WTC11 (cell line): ENCODE data around the gene RAB3A. TPM values are rescaled to one million over a fixed set of nuclear protein-coding genes. Genes with fewer than 3 reads are reported as not detected.

Experiments
- ATAC-seq: fragments of 200-7000 bp; cut with Tn5 transposase; 2 replicates; pipeline ENCODE4 v1.10.0; 2021; ENCODE audit warnings: mild to moderate bottlenecking, moderate library complexity
- CTCF ChIA-PET: fragments of 300-600 bp; sonication (Branson Sonifier 250); formaldehyde crosslinking; loops from one replicate; lab custom pipeline; 2021; ENCODE audit warnings: antibody characterized with exemption; lab: Charles Lee
- POLR2A ChIA-PET: fragments of 350-600 bp; sonication (Branson Sonifier 250); formaldehyde crosslinking; loops from one replicate; lab custom pipeline; 2021; ENCODE audit warnings: antibody characterized with exemption; lab: Charles Lee
- DNase-seq: peaks from one replicate; pipeline ENCODE4 v3.0.0; 2021; ENCODE audit warnings: low spot score
- H3K27ac Mint-ChIP-seq: 2 replicates; pipeline ENCODE4 v1.8.0; 2021; ENCODE audit warnings: mixed read lengths
- H3K27me3 Mint-ChIP-seq: 2 replicates; pipeline ENCODE4 v1.8.0; 2021; ENCODE audit warnings: low read depth, mild to moderate bottlenecking, moderate library complexity, mixed read lengths
- H3K36me3 Mint-ChIP-seq: 2 replicates; pipeline ENCODE4 v1.8.0; 2021; ENCODE audit warnings: mixed read lengths
- H3K4me1 Mint-ChIP-seq: 2 replicates; pipeline ENCODE4 v1.8.0; 2022; ENCODE audit warnings: mixed read lengths
- H3K4me3 Mint-ChIP-seq: 2 replicates; pipeline ENCODE4 v1.8.0; 2021; ENCODE audit warnings: mild to moderate bottlenecking, moderate library complexity, mixed read lengths
- H3K9me3 Mint-ChIP-seq: 2 replicates; pipeline ENCODE4 v1.8.0; 2021; ENCODE audit warnings: mixed read lengths
- ELF4 ChIP-seq: sonication (generic); formaldehyde crosslinking; IDR thresholded peaks from 2 replicates; pipeline ENCODE4 v1.8.1; 2022; ENCODE audit warnings: low read depth, mild to moderate bottlenecking, moderate library complexity, missing genetic modification reagents
- EMX1 ChIP-seq: fragments of 250-450 bp; sonication (Bioruptor Pico); IDR thresholded peaks from 2 replicates; pipeline ENCODE4 v1.8.0; 2021; ENCODE audit warnings: mild to moderate bottlenecking
- ETV6 ChIP-seq: sonication (generic); formaldehyde crosslinking; IDR thresholded peaks from 2 replicates; pipeline ENCODE4 v1.8.1; 2022; ENCODE audit warnings: mild to moderate bottlenecking, missing genetic modification reagents
- MXD4 ChIP-seq: fragments of 250-450 bp; sonication (Bioruptor Pico); IDR thresholded peaks from 2 replicates; pipeline ENCODE4 v1.8.0; 2021; ENCODE audit warnings: mild to moderate bottlenecking, moderate library complexity, borderline replicate concordance
- RORB ChIP-seq: fragments of 250-450 bp; sonication (Bioruptor Pico); IDR thresholded peaks from 2 replicates; pipeline ENCODE4 v1.9.0; 2021; ENCODE audit warnings: mild to moderate bottlenecking
- ZNF219 ChIP-seq: sonication (generic); formaldehyde crosslinking; IDR thresholded peaks from 2 replicates; pipeline ENCODE4 v1.8.0; 2023; ENCODE audit warnings: missing genetic modification reagents, mild to moderate bottlenecking, borderline replicate concordance
- total RNA-seq: library from RNA; stranded (reverse); gene quantifications from 3 replicates; pipeline ENCODE4 v1.2.3, GENCODE V29; 2021
- TF ChIP-seq, protein P1 (sequence below): fragments of 250-450 bp; sonication (Bioruptor Pico); IDR thresholded peaks from 2 replicates; pipeline ENCODE4 v1.8.0; 2021; ENCODE audit warnings: mild to moderate bottlenecking
- TF ChIP-seq, protein P2 (sequence below): sonication (generic); formaldehyde crosslinking; IDR thresholded peaks from 2 replicates; pipeline ENCODE4 v1.8.0; 2022; ENCODE audit warnings: mild to moderate bottlenecking, missing genetic modification reagents
- TF ChIP-seq, protein P3 (sequence below): fragments of 250-450 bp; sonication (Bioruptor Pico); IDR thresholded peaks from 2 replicates; pipeline ENCODE4 v1.9.0; 2021; ENCODE audit warnings: moderate library complexity, mild to moderate bottlenecking, inconsistent platforms, borderline replicate concordance
- TF ChIP-seq, protein P4 (sequence below): sonication (generic); formaldehyde crosslinking; IDR thresholded peaks from 2 replicates; pipeline ENCODE4 v1.8.1; 2022; ENCODE audit warnings: low read depth, mild to moderate bottlenecking, moderate library complexity, missing genetic modification reagents, borderline replicate concordance
- TF ChIP-seq, protein P5 (sequence below): fragments of 250-450 bp; sonication (Bioruptor Pico); IDR thresholded peaks from 2 replicates; pipeline ENCODE4 v1.9.0; 2021; ENCODE audit warnings: mild to moderate bottlenecking
- TF ChIP-seq, protein P6 (sequence below): sonication (generic); formaldehyde crosslinking; IDR thresholded peaks from 2 replicates; pipeline ENCODE4 v1.8.0; 2022; ENCODE audit warnings: mild to moderate bottlenecking, missing genetic modification reagents
- TF ChIP-seq, protein P7 (sequence below): fragments of 250-450 bp; sonication (Bioruptor Pico); conservative IDR thresholded peaks from 2 replicates; pipeline ENCODE4 v1.9.0; 2021; ENCODE audit warnings: mild to moderate bottlenecking

The RAB3A gene
- total RNA-seq, 1 experiment from 2014 or later: 12.2 TPM

DNA sequence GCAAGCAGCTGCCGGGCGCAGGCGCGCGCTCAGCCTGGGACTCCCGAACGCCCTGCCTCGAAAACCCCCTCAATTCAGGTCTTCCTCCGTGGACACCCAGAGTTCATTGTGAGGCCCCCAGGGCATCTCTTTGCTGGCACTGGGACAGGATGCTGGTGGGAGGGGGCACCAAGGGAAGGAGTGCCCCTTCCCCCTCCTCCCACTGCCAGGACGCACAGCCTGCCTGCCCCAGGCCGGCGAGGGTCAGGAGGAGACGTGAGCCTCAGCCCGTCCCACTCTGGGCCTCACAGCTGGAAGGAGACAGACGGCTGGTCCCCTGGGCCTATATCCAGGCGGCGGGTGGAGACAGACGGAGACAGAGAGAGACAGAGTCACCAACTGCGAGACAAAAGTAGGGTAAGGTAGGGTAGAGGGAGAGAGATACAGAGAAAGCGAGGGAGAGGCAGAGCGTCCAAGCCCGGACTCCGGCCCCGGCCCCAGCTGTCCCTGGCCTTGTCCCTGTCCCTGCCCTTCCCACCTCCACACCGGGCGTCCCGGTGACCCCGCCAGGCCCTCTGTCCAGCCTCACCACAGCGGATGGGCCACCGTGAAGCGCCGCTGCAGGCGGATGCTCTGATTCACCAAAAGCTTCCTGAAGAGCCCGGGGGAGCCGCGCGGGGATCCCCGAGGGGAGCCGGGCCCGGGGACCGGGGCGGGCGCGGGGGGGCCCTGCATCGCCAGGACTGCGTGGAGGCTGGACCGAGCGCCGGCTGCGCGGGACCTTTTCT, 22.0 kb upstream of the RAB3A start, which contains the start of gene PDE4C:
PDE4C (minus strand) TSS at position 737 of the 767 bp plus-strand sequence; CDS start at position 714, 23 bp downstream.
- TF ChIP-seq, protein P1, sequence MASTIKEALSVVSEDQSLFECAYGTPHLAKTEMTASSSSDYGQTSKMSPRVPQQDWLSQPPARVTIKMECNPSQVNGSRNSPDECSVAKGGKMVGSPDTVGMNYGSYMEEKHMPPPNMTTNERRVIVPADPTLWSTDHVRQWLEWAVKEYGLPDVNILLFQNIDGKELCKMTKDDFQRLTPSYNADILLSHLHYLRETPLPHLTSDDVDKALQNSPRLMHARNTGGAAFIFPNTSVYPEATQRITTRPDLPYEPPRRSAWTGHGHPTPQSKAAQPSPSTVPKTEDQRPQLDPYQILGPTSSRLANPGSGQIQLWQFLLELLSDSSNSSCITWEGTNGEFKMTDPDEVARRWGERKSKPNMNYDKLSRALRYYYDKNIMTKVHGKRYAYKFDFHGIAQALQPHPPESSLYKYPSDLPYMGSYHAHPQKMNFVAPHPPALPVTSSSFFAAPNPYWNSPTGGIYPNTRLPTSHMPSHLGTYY (CRISPR knock-in tag): no peak
- TF ChIP-seq MXD4 (no peak), ELF4 (CRISPR knock-in tag) (no peak), RORB (CRISPR knock-in tag) (no peak), ZNF219 (CRISPR knock-in tag) (no peak), EMX1 (CRISPR knock-in tag) (no peak), ETV6 (CRISPR knock-in tag) (no peak)
- TF ChIP-seq, protein P2, sequence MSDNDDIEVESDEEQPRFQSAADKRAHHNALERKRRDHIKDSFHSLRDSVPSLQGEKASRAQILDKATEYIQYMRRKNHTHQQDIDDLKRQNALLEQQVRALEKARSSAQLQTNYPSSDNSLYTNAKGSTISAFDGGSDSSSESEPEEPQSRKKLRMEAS (CRISPR knock-in tag): no peak
- TF ChIP-seq, protein P3, sequence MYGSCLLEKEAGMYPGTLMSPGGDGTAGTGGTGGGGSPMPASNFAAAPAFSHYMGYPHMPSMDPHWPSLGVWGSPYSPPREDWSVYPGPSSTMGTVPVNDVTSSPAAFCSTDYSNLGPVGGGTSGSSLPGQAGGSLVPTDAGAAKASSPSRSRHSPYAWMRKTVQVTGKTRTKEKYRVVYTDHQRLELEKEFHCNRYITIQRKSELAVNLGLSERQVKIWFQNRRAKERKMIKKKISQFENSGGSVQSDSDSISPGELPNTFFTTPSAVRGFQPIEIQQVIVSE: no peak
- TF ChIP-seq, protein P4, sequence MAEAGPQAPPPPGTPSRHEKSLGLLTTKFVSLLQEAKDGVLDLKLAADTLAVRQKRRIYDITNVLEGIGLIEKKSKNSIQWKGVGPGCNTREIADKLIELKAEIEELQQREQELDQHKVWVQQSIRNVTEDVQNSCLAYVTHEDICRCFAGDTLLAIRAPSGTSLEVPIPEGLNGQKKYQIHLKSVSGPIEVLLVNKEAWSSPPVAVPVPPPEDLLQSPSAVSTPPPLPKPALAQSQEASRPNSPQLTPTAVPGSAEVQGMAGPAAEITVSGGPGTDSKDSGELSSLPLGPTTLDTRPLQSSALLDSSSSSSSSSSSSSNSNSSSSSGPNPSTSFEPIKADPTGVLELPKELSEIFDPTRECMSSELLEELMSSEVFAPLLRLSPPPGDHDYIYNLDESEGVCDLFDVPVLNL (CRISPR knock-in tag): no peak
- TF ChIP-seq, protein P5, sequence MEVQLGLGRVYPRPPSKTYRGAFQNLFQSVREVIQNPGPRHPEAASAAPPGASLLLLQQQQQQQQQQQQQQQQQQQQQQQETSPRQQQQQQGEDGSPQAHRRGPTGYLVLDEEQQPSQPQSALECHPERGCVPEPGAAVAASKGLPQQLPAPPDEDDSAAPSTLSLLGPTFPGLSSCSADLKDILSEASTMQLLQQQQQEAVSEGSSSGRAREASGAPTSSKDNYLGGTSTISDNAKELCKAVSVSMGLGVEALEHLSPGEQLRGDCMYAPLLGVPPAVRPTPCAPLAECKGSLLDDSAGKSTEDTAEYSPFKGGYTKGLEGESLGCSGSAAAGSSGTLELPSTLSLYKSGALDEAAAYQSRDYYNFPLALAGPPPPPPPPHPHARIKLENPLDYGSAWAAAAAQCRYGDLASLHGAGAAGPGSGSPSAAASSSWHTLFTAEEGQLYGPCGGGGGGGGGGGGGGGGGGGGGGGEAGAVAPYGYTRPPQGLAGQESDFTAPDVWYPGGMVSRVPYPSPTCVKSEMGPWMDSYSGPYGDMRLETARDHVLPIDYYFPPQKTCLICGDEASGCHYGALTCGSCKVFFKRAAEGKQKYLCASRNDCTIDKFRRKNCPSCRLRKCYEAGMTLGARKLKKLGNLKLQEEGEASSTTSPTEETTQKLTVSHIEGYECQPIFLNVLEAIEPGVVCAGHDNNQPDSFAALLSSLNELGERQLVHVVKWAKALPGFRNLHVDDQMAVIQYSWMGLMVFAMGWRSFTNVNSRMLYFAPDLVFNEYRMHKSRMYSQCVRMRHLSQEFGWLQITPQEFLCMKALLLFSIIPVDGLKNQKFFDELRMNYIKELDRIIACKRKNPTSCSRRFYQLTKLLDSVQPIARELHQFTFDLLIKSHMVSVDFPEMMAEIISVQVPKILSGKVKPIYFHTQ (CRISPR knock-in tag): no peak
- TF ChIP-seq, protein P6, sequence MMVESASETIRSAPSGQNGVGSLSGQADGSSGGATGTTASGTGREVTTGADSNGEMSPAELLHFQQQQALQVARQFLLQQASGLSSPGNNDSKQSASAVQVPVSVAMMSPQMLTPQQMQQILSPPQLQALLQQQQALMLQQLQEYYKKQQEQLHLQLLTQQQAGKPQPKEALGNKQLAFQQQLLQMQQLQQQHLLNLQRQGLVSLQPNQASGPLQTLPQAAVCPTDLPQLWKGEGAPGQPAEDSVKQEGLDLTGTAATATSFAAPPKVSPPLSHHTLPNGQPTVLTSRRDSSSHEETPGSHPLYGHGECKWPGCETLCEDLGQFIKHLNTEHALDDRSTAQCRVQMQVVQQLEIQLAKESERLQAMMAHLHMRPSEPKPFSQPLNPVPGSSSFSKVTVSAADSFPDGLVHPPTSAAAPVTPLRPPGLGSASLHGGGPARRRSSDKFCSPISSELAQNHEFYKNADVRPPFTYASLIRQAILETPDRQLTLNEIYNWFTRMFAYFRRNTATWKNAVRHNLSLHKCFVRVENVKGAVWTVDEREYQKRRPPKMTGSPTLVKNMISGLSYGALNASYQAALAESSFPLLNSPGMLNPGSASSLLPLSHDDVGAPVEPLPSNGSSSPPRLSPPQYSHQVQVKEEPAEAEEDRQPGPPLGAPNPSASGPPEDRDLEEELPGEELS (CRISPR knock-in tag): no peak
- TF ChIP-seq, protein P7, sequence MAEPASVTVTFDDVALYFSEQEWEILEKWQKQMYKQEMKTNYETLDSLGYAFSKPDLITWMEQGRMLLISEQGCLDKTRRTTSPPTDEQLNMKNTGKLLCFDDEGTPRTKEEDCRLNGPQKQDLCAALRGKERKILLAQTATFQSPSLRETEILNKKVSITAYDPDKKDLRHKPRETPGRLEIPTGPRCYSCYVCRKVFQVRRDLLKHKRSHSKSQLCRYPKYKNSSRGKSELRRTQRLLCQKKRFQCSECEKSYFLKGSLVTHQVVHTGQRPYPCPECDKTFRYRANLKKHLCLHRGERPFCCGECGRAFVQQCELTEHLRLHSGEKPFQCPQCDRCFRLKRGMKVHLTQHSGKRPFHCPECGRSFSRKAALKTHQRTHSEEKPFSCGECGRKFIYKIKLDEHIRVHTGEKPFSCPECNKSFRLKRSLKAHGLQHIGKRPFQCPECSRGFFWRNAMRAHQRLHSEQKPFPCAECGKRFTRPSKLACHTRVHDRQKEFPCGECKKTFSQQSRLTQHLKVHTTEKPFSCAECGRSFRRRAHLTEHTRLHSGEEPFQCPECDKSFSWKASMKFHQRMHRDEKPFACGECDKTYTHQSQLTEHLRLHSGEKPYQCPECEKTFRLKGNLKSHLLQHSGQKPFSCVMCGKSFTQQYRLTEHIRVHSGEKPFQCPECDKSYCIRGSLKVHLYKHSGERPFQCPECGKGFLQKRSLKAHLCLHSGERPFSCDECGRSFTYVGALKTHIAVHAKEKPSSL (CRISPR knock-in tag): no peak
- POLR2A ChIA-PET: no interaction called here
- ATAC-seq: no peak
- peak within 1 kb of the TSS; percentile 92 for H3K4me3 Mint-ChIP-seq
- peak; percentile 43 for DNase-seq
- H3K36me3 Mint-ChIP-seq: no peaks in the 10 kb centered on the region
- CTCF ChIA-PET: interaction anchor here (0.5 to 3.9 kb wide), 8 partner anchors 18 to 185 kb away, joined by 3 to 72 read pairs (median 5); a partner anchor contains a TSS
- H3K9me3 Mint-ChIP-seq: no peaks in the 10 kb centered on the region
- H3K4me1 Mint-ChIP-seq: peaks cover 25% of the 10 kb centered on the region
- H3K27ac Mint-ChIP-seq: no peak within 1 kb of the TSS
- H3K27me3 Mint-ChIP-seq: peaks cover 38% of the 10 kb centered on the region
